Panc1 (cell line): ENCODE measurements around the gene UQCC2.

Experiments
- POLR2AphosphoS5 ChIP-seq: IDR thresholded peaks from 2 replicates; pipeline ENCODE4 v1.6.1; 2012; ENCODE audit warnings: mild to moderate bottlenecking, low read depth, low read length, moderate library complexity
- SIN3A ChIP-seq: IDR thresholded peaks from 2 replicates; pipeline ENCODE4 v1.6.1; 2012; ENCODE audit warnings: low read depth, mild to moderate bottlenecking, low read length, moderate library complexity, borderline replicate concordance; ENCODE audit not compliant: insufficient read depth
- TCF7L2 ChIP-seq: IDR thresholded peaks from 2 replicates; pipeline ENCODE4 v1.6.1; 2011; ENCODE audit warnings: mild to moderate bottlenecking, low read depth, low read length, inconsistent platforms
- TF ChIP-seq, protein P1 (sequence below): fragments of 450-650 bp; IDR thresholded peaks from 2 replicates; pipeline ENCODE4 v1.5.1; 2017; ENCODE audit warnings: mild to moderate bottlenecking
- TF ChIP-seq, protein P2 (sequence below), 2 experiments: IDR thresholded peaks; 2 replicates each; pipeline ENCODE4 v1.6.1; 2011 to 2012; ENCODE audit warnings: low read depth in 2 of 2, control low read depth in 1 of 2, low read length in 1 of 2, mild to moderate bottlenecking in 1 of 2, moderate library complexity in 1 of 2; ENCODE audit not compliant: insufficient read depth in 1 of 2

DNA sequence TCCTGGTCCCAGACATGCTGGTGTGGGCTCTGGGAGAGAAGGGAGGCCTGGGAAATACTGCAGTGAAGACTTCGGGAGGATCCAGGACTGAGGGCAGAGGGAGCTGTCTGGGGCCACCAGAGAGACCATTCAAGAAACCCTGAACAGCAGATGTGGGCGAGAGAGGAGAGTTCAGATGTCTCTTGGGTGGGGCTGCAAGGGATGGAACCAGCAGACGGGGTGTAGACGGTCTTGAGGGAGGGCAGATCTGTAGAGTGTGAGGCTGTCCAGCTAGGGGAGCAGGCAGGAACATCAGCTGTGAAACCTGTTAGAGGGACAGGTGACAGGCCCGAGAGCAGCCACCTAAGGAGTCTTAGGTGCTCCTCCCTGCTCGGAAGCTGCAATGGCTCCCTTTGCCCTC lies 51.5 kb downstream of the UQCC2 start:
- TF ChIP-seq, protein P1, sequence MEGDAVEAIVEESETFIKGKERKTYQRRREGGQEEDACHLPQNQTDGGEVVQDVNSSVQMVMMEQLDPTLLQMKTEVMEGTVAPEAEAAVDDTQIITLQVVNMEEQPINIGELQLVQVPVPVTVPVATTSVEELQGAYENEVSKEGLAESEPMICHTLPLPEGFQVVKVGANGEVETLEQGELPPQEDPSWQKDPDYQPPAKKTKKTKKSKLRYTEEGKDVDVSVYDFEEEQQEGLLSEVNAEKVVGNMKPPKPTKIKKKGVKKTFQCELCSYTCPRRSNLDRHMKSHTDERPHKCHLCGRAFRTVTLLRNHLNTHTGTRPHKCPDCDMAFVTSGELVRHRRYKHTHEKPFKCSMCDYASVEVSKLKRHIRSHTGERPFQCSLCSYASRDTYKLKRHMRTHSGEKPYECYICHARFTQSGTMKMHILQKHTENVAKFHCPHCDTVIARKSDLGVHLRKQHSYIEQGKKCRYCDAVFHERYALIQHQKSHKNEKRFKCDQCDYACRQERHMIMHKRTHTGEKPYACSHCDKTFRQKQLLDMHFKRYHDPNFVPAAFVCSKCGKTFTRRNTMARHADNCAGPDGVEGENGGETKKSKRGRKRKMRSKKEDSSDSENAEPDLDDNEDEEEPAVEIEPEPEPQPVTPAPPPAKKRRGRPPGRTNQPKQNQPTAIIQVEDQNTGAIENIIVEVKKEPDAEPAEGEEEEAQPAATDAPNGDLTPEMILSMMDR: no peak
- TF ChIP-seq, protein P2, sequence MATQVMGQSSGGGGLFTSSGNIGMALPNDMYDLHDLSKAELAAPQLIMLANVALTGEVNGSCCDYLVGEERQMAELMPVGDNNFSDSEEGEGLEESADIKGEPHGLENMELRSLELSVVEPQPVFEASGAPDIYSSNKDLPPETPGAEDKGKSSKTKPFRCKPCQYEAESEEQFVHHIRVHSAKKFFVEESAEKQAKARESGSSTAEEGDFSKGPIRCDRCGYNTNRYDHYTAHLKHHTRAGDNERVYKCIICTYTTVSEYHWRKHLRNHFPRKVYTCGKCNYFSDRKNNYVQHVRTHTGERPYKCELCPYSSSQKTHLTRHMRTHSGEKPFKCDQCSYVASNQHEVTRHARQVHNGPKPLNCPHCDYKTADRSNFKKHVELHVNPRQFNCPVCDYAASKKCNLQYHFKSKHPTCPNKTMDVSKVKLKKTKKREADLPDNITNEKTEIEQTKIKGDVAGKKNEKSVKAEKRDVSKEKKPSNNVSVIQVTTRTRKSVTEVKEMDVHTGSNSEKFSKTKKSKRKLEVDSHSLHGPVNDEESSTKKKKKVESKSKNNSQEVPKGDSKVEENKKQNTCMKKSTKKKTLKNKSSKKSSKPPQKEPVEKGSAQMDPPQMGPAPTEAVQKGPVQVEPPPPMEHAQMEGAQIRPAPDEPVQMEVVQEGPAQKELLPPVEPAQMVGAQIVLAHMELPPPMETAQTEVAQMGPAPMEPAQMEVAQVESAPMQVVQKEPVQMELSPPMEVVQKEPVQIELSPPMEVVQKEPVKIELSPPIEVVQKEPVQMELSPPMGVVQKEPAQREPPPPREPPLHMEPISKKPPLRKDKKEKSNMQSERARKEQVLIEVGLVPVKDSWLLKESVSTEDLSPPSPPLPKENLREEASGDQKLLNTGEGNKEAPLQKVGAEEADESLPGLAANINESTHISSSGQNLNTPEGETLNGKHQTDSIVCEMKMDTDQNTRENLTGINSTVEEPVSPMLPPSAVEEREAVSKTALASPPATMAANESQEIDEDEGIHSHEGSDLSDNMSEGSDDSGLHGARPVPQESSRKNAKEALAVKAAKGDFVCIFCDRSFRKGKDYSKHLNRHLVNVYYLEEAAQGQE (IDR thresholded peaks at IDR 0.05; ENCODE audit: insufficient read depth in 1 of 2, low read depth in 2 of 2, low read length in 1 of 2): no peak
- TF ChIP-seq TCF7L2 (no peak), SIN3A (no peak), POLR2AphosphoS5 (no peak)
